Activated CD4-positive, alpha-beta T cell treated with anti-CD3 and anti-CD28 coated beads, Interleukin-2, amount 10 ng/mL, durations not matched to agents 7 days and 5 days (primary cell): Measurements from ENCODE around the gene HMCES. TPM values are rescaled to one million over a fixed set of nuclear protein-coding genes. Genes with fewer than 3 reads are reported as not detected.
"Not testable (repeated sequence)": the region's sequence is repeated elsewhere in the genome, so short reads cannot be mapped to it uniquely, and the experiment has no call there.

Source experiments
- CTCF ChIA-PET: fragments of 350-600 bp; sonication (Branson Sonifier 250); formaldehyde crosslinking; loops from one replicate; lab custom pipeline; 2021; ENCODE audit warnings: antibody characterized with exemption; lab: Charles Lee
- POLR2A ChIA-PET: fragments of 350-600 bp; sonication (Branson Sonifier 250); formaldehyde crosslinking; loops from one replicate; lab custom pipeline; 2021; ENCODE audit warnings: antibody characterized with exemption; lab: Charles Lee
- DNase-seq: peaks from one replicate; pipeline ENCODE4 v3.0.0-alpha.2; 2020
- H3K27ac Mint-ChIP-seq: one replicate; pipeline ENCODE4 v1.8.0; 2021; ENCODE audit warnings: mild to moderate bottlenecking, moderate library complexity, mixed read lengths
- H3K27me3 Mint-ChIP-seq: one replicate; pipeline ENCODE4 v1.8.0; 2021; ENCODE audit warnings: mixed read lengths
- H3K36me3 Mint-ChIP-seq: one replicate; pipeline ENCODE4 v1.8.0; 2021; ENCODE audit warnings: low read depth, mixed read lengths
- H3K4me1 Mint-ChIP-seq: one replicate; pipeline ENCODE4 v1.8.0; 2021; ENCODE audit warnings: mixed read lengths
- H3K4me3 Mint-ChIP-seq: one replicate; pipeline ENCODE4 v1.8.0; 2021; ENCODE audit warnings: mild to moderate bottlenecking, moderate library complexity, mixed read lengths
- H3K9me3 Mint-ChIP-seq: one replicate; pipeline ENCODE4 v1.8.0; 2021; ENCODE audit warnings: mixed read lengths
- total RNA-seq, 2 experiments: library from RNA; stranded (reverse); gene quantifications; one replicate each; pipeline ENCODE4 v1.2.3, GENCODE V29; 2021

Gene HMCES
- total RNA-seq, 2 experiments from 2014 or later, result 45.5 to 51.2 TPM

GRCh38 chr3:129245141-129245540 is 33.5 kb upstream of the HMCES start:
- ChIA-PET POLR2A (interaction anchor here (0.5 kb wide), 1 partner anchor 666 kb away, joined by 3 read pairs; no protein-coding TSS in a partner anchor), CTCF (interaction anchor here (0.6 to 6.1 kb wide), 48 partner anchors 9 to 1498 kb away, joined by 3 to 57 read pairs (median 4); partner anchors contain the start of genes CNBP, GP9, HMCES and RAB43)
- Mint-ChIP-seq H3K4me3 (no peak overlapping the region), H3K27me3 (no peaks in the 10 kb centered on the region), H3K36me3 (peaks cover 9% of the 10 kb centered on the region), H3K27ac (peak overlapping the region; percentile 67), H3K9me3 (no peaks in the 10 kb centered on the region), H3K4me1 (peaks cover 40% of the 10 kb centered on the region)
- no peak for DNase-seq

- ChIA-PET POLR2A (interaction anchor here (0.5 to 1.1 kb wide), 3 partner anchors 65 to 666 kb away, joined by 3 to 9 read pairs (median 3); no protein-coding TSS in a partner anchor), CTCF (interaction anchor here (0.6 to 6.1 kb wide), 57 partner anchors 9 to 1498 kb away, joined by 3 to 57 read pairs (median 4); partner anchors contain the start of genes CNBP, GP9, HMCES and RAB43)
- H3K4me1 Mint-ChIP-seq, result peaks cover 39% of the 10 kb centered on the region
- H3K27me3 Mint-ChIP-seq, H3K4me3 Mint-ChIP-seq, H3K9me3 Mint-ChIP-seq: not testable (repeated sequence)
- DNase-seq, result peak; percentile 86
- H3K36me3 Mint-ChIP-seq, result peaks cover 15% of the 10 kb centered on the region
- peak overlapping the region; percentile 67 for H3K27ac Mint-ChIP-seq
Measured at GRCh38 chr3:129245641-129246306, 32.9 kb upstream of the HMCES start.

- H3K9me3 Mint-ChIP-seq, result no peaks in the 10 kb centered on the region
- no peaks in the 10 kb centered on the region for H3K27me3 Mint-ChIP-seq
- ChIA-PET CTCF (interaction anchor here (0.6 to 6.1 kb wide), 28 partner anchors 9 to 762 kb away, joined by 3 to 57 read pairs (median 6); partner anchors contain the start of genes CNBP, GP9, HMCES and RAB43), POLR2A (interaction anchor here (0.6 to 1.1 kb wide), 2 partner anchors 85 to 277 kb away, joined by 4 to 9 read pairs; no protein-coding TSS in a partner anchor)
- H3K36me3 Mint-ChIP-seq, result peaks cover 15% of the 10 kb centered on the region
- no peak overlapping the region for H3K27ac Mint-ChIP-seq
- peaks cover 37% of the 10 kb centered on the region for H3K4me1 Mint-ChIP-seq
- no peak overlapping the region for H3K4me3 Mint-ChIP-seq
- DNase-seq, result no peak
Measured at GRCh38 chr3:129246636-129247035, 32.0 kb upstream of the HMCES start.

DNA sequence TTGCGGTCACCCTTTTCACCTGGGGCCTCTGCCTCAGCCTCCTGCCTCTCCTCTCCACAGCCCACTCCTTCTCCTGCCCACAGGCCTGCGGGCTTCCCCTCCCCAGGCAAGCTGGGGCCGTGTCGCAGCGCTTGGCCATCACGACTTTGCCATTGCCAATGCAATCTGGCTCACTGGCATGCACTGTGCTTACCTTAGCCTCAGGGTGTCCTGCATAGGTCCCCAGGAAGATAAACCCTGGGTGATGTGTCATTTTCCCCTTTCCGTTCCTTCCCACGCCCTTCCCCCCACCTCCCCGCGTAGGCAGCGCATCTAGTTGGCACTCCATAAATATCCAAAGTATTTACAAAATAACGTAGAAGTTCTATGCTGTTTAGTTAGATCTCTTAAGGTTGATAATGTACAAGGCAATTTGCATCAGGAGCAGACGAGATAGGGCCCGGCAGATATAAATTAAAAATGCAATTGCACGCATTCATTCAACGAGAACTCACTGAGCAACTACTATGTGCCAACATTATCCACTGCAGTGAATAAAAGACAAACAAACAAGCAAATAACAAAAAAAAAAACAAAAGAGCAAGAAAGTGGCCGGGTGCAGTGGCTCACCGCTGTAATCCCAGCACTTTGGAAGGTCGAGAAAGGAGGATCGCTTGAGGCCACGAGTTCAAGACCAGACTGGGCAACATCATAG is 30.2 kb upstream of the HMCES start:
- Mint-ChIP-seq H3K27ac (peak overlapping the region; percentile 96), H3K9me3 (no peaks in the 10 kb centered on the region), H3K36me3 (peaks cover 27% of the 10 kb centered on the region), H3K4me3 (peak overlapping the region; percentile 90), H3K27me3 (no peaks in the 10 kb centered on the region), H3K4me1 (peaks cover 54% of the 10 kb centered on the region)
- POLR2A ChIA-PET, result no interaction called here
- DNase-seq, result no peak
- CTCF ChIA-PET, result interaction anchor here (0.6 to 6.1 kb wide), 8 partner anchors 9 to 222 kb away, joined by 3 to 57 read pairs (median 7); partner anchors contain the start of gene CNBP

- H3K27me3 Mint-ChIP-seq, result no peaks in the 10 kb centered on the region
- peaks cover 54% of the 10 kb centered on the region for H3K4me1 Mint-ChIP-seq
- POLR2A ChIA-PET, result interaction anchor here (0.9 kb wide), 1 partner anchor 66 kb away, joined by 3 read pairs; a partner anchor contains a TSS
- peak; percentile 89 for DNase-seq
- CTCF ChIA-PET, result interaction anchor here (0.6 to 5.6 kb wide), 9 partner anchors 10 to 223 kb away, joined by 3 to 48 read pairs (median 4); partner anchors contain the start of gene HMCES
- peak within 1 kb of the TSS; percentile 96 for H3K27ac Mint-ChIP-seq
- peak within 1 kb of the TSS; percentile 90 for H3K4me3 Mint-ChIP-seq
- peaks cover 34% of the 10 kb centered on the region for H3K36me3 Mint-ChIP-seq
- H3K9me3 Mint-ChIP-seq, result no peaks in the 10 kb centered on the region
Measured at GRCh38 chr3:129249284-129250065, 29.2 kb upstream of the HMCES start, which contains the start of gene COPG1. Gene COPG1 (plus strand): TSS chr3:129249606. CDS start chr3:129249710, 104 bp downstream.

- peaks cover 60% of the 10 kb centered on the region for H3K36me3 Mint-ChIP-seq
Measured at GRCh38 chr3:129252748-129253147, 25.9 kb upstream of the HMCES start.

DNA sequence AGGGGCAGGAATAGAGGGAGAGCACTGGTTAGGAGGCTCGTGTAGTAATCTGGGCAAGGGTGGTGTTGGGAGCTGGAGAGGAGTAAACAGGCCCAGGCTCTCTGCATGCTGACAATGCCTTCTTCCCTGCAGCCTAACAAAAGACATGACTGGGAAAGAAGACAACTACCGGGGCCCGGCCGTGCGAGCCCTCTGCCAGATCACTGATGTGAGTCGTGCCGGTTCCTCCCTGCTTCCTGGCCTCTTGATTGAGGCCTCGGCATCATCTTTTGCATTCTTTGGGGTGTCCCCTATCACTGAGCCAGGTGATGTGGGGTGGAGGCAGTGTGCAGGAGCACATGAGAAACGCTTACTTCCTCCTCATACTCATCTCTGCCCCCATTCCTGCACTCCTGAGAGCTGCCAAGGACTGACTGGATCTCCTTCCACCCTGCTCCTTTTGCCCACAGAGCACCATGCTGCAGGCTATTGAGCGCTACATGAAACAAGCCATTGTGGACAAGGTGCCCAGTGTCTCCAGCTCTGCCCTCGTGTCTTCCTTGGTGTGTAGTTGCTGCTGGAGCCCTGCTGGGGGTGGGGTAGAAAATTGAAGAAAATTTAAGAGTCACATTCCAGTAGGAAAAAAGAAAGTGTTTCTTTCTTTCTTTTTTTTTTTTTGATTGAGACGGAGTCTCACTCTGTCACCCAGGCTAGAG is 24.0 kb upstream of the HMCES start:
- POLR2A ChIA-PET, result no interaction called here
- no peak overlapping the region for H3K27ac Mint-ChIP-seq
- peaks cover 25% of the 10 kb centered on the region for H3K4me1 Mint-ChIP-seq
- H3K36me3 Mint-ChIP-seq, result peaks cover 70% of the 10 kb centered on the region
- H3K27me3 Mint-ChIP-seq, result no peaks in the 10 kb centered on the region
- no peak for DNase-seq
- CTCF ChIA-PET, result interaction anchor here (0.6 to 4.4 kb wide), 3 partner anchors 9 to 215 kb away, joined by 3 to 22 read pairs (median 3); no protein-coding TSS in a partner anchor
- H3K4me3 Mint-ChIP-seq, result no peak overlapping the region
- no peaks in the 10 kb centered on the region for H3K9me3 Mint-ChIP-seq

More at GRCh38 chr3:129252748-129253147, 25.9 kb upstream of the HMCES start:
- Mint-ChIP-seq H3K27ac (no peak overlapping the region), H3K4me3 (no peak overlapping the region), H3K27me3 (no peaks in the 10 kb centered on the region), H3K9me3 (no peaks in the 10 kb centered on the region), H3K4me1 (peaks cover 37% of the 10 kb centered on the region)
- ChIA-PET POLR2A (no interaction called here), CTCF (interaction anchor here (0.6 to 1.7 kb wide), 7 partner anchors 13 to 283 kb away, joined by 3 to 5 read pairs (median 4); no protein-coding TSS in a partner anchor)
- DNase-seq, result no peak

DNA sequence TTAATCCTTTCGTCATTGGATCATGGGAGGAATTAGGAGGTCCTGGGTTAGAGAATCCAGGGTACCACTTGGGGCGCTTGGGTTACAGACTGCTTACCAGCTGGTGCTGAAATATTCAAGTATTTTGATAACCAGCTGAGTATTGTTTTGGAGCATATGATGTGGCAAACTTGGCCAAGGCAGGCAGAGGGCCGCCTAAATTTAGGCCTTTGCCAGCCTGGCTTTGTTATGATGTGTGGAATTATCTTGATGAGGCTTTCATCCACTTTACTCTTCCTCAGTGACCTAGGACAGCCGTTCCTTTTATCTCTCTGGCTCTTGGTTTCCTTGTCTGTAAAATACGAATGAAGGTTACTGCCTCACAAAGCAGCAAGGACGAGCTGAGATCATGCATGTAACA is 22.4 kb upstream of the HMCES start:
- no peak for DNase-seq
- ChIA-PET CTCF (interaction anchor here (0.8 to 4.4 kb wide), 3 partner anchors 10 to 22 kb away, joined by 3 to 22 read pairs (median 5); partner anchors contain the start of gene HMCES), POLR2A (no interaction called here)
- Mint-ChIP-seq H3K9me3 (no peaks in the 10 kb centered on the region), H3K36me3 (peaks cover 78% of the 10 kb centered on the region), H3K4me1 (peaks cover 18% of the 10 kb centered on the region), H3K27ac (peak overlapping the region; percentile 73), H3K27me3 (no peaks in the 10 kb centered on the region), H3K4me3 (no peak overlapping the region)

- H3K4me1 Mint-ChIP-seq, result peaks cover 9% of the 10 kb centered on the region
- H3K9me3 Mint-ChIP-seq, result no peaks in the 10 kb centered on the region
- H3K36me3 Mint-ChIP-seq, result peaks cover 78% of the 10 kb centered on the region
- no peak overlapping the region for H3K27ac Mint-ChIP-seq
- DNase-seq, result no peak
- no peaks in the 10 kb centered on the region for H3K27me3 Mint-ChIP-seq
- no peak overlapping the region for H3K4me3 Mint-ChIP-seq
- ChIA-PET POLR2A (no interaction called here), CTCF (interaction anchor here (1.2 to 4.4 kb wide), 2 partner anchors 12 to 288 kb away, joined by 4 to 22 read pairs; no protein-coding TSS in a partner anchor)
Measured at GRCh38 chr3:129257609-129258008, 21.1 kb upstream of the HMCES start.

DNA sequence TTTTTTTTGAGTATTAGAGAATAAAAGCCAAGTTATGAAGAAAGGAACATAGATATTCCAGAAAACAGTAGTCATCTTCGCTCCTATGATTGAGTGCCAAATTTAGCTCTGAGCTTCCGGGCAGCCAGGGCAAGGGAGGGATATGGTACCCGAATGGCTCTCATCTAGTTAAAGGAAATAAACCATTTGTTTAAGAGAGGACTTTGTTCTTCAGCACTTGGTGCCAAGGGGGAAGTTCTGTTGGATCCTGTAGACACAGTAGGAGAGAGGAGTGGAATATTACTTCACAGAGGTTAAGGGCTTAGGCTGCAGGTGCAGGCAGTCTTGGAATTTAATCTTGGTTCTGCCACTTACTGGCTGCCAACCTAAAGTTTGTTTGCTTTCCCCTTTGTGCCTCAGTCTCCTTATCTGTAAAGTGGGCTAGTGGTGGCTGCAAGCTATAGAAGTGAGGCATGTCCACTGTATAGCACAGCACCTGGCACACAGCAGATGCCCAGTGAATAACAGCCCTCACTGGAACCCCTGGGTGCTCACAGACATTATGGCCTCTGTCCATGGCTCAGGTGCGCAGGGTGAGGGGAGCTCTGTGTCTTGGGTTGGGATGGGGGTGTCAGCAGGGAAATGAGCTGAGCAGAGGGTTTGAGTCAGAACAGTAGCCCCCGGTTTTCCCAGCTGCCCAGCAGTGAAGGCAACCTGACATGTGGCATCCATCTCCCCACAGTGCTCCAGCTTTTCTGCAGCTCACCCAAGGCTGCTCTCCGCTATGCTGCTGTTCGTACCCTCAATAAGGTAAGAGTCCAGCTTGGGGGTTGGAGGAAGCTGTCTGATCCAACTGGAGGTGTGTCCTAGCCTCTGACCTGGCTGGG is 18.8 kb upstream of the HMCES start:
- Mint-ChIP-seq H3K27ac (peak overlapping the region; percentile 41), H3K4me3 (no peak overlapping the region), H3K27me3 (no peaks in the 10 kb centered on the region), H3K4me1 (peaks cover 5% of the 10 kb centered on the region), H3K9me3 (no peaks in the 10 kb centered on the region), H3K36me3 (peaks cover 75% of the 10 kb centered on the region)
- DNase-seq, result no peak
- ChIA-PET POLR2A (no interaction called here), CTCF (interaction anchor here (1.0 to 1.8 kb wide), 2 partner anchors 10 to 361 kb away, joined by 3 to 7 read pairs; no protein-coding TSS in a partner anchor)
